Measurements from ENCODE around the gene ANXA8. TPM values are rescaled to one million over a fixed set of nuclear protein-coding genes. Genes with fewer than 3 reads are reported as not detected.

The ANXA8 gene
- total RNA-seq, 1 experiment from 2014 or later: 172 TPM

GRCh38 chr10:47447209-47447608 lies 36.7 kb downstream of the ANXA8 start:
- TF ChIP-seq EZH2 (IDR thresholded peaks at IDR 0.05; ENCODE audit: low read depth): no peak
- no peak for TF ChIP-seq CTCF (conservative IDR thresholded peaks at IDR 0.05)
- Histone ChIP-seq H3K27me3 (ENCODE audit: insufficient read depth, low read depth) (no peaks in the 10 kb centered on the region), H3K4me1 (replicated peaks; ENCODE audit: insufficient read depth) (peaks cover 11% of the 10 kb centered on the region), H4K20me1 (ENCODE audit: insufficient read depth) (no peaks in the 10 kb centered on the region), H3K27ac (no peak overlapping the region), H3K79me2 (ENCODE audit: low read depth) (no peaks in the 10 kb centered on the region), H3F3A (ENCODE audit: insufficient read depth, low read depth) (peaks cover 12% of the 10 kb centered on the region; the same call in 1 of the 2 replicates), H3K9me2 (ENCODE audit: insufficient read depth) (no peaks in the 10 kb centered on the region), H3K9me3 (ENCODE audit: insufficient read depth, low read depth) (peaks cover 20% of the 10 kb centered on the region), H3K4me3 (no peak overlapping the region), H3K36me3 (ENCODE audit: low read depth) (no peaks in the 10 kb centered on the region), H3K4me2 (no peak overlapping the region), H2AFZ (no peak overlapping the region)
- ChIA-PET CTCF (no interaction called here), POLR2A (ENCODE audit: unreplicated experiment) (no interaction called here)
- no TSS peak for BruUV-seq (replicated peaks)
- DNase-seq: no peak
- intact Hi-C loops (cut with micrococcal nuclease; ENCODE audit: unreplicated experiment): no loop called here

- Histone ChIP-seq H3K27me3 (ENCODE audit: insufficient read depth, low read depth) (no peaks in the 10 kb centered on the region), H2AFZ (no peak overlapping the region), H3K9me2 (ENCODE audit: insufficient read depth) (no peaks in the 10 kb centered on the region), H3K27ac (no peak overlapping the region), H3F3A (ENCODE audit: insufficient read depth, low read depth) (peaks cover 12% of the 10 kb centered on the region; the same call in 1 of the 2 replicates), H3K4me1 (replicated peaks; ENCODE audit: insufficient read depth) (peaks cover 11% of the 10 kb centered on the region), H3K36me3 (ENCODE audit: low read depth) (no peaks in the 10 kb centered on the region), H4K20me1 (ENCODE audit: insufficient read depth) (no peaks in the 10 kb centered on the region), H3K4me2 (no peak overlapping the region), H3K9me3 (ENCODE audit: insufficient read depth, low read depth) (peaks cover 20% of the 10 kb centered on the region), H3K4me3 (no peak overlapping the region), H3K79me2 (ENCODE audit: low read depth) (no peaks in the 10 kb centered on the region)
- BruUV-seq (replicated peaks): no TSS peak
- ChIA-PET POLR2A (ENCODE audit: unreplicated experiment) (no interaction called here), CTCF (no interaction called here)
- no peak for DNase-seq
- no peak for TF ChIP-seq EZH2 (IDR thresholded peaks at IDR 0.05; ENCODE audit: low read depth)
- no peak for TF ChIP-seq CTCF (conservative IDR thresholded peaks at IDR 0.05)
- intact Hi-C loops (cut with micrococcal nuclease; ENCODE audit: unreplicated experiment): no loop called here
These were observed 38.2 kb downstream of the ANXA8 start for GRCh38 chr10:47445720-47446119.

- ChIA-PET POLR2A (ENCODE audit: unreplicated experiment) (no interaction called here), CTCF (no interaction called here)
- peaks cover 7% of the 10 kb centered on the region; the same call in 1 of the 2 replicates for H3F3A ChIP-seq (ENCODE audit: insufficient read depth, low read depth)
- H3K9me3 ChIP-seq (ENCODE audit: insufficient read depth, low read depth): peaks cover 20% of the 10 kb centered on the region
- TF ChIP-seq EZH2 (IDR thresholded peaks at IDR 0.05; ENCODE audit: low read depth) (no peak), CTCF (conservative IDR thresholded peaks at IDR 0.05) (no peak)
- no peak overlapping the region for H3K4me3 ChIP-seq
- no TSS peak for BruUV-seq (replicated peaks)
- H2AFZ ChIP-seq: no peak overlapping the region
- no peak overlapping the region for H3K27ac ChIP-seq
- H4K20me1 ChIP-seq (ENCODE audit: insufficient read depth): no peaks in the 10 kb centered on the region
- peaks cover 11% of the 10 kb centered on the region for H3K4me1 ChIP-seq (replicated peaks; ENCODE audit: insufficient read depth)
- DNase-seq: no peak
- intact Hi-C loops (cut with micrococcal nuclease; ENCODE audit: unreplicated experiment): no loop called here
- H3K79me2 ChIP-seq (ENCODE audit: low read depth): no peaks in the 10 kb centered on the region
- no peaks in the 10 kb centered on the region for H3K36me3 ChIP-seq (ENCODE audit: low read depth)
- H3K9me2 ChIP-seq (ENCODE audit: insufficient read depth): no peaks in the 10 kb centered on the region
- H3K27me3 ChIP-seq (ENCODE audit: insufficient read depth, low read depth): no peaks in the 10 kb centered on the region
- H3K4me2 ChIP-seq: no peak overlapping the region
These were observed 39.9 kb downstream of the ANXA8 start for GRCh38 chr10:47444047-47444446.

All from PC-9 (cell line).